ENCODE results near the gene GPR17.

The GPR17 gene, protein sequence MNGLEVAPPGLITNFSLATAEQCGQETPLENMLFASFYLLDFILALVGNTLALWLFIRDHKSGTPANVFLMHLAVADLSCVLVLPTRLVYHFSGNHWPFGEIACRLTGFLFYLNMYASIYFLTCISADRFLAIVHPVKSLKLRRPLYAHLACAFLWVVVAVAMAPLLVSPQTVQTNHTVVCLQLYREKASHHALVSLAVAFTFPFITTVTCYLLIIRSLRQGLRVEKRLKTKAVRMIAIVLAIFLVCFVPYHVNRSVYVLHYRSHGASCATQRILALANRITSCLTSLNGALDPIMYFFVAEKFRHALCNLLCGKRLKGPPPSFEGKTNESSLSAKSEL

GRCh38 chr2:127645395-127646291 lies at the start of gene GPR17:
Gene GPR17 (plus strand): TSS chr2:127646153. CDS start chr2:127650736, 4,583 bp downstream.
- in situ Hi-C loops (cut with HindIII; ENCODE audit: low sequenced_read_pairs) = no loop called here

DNA sequence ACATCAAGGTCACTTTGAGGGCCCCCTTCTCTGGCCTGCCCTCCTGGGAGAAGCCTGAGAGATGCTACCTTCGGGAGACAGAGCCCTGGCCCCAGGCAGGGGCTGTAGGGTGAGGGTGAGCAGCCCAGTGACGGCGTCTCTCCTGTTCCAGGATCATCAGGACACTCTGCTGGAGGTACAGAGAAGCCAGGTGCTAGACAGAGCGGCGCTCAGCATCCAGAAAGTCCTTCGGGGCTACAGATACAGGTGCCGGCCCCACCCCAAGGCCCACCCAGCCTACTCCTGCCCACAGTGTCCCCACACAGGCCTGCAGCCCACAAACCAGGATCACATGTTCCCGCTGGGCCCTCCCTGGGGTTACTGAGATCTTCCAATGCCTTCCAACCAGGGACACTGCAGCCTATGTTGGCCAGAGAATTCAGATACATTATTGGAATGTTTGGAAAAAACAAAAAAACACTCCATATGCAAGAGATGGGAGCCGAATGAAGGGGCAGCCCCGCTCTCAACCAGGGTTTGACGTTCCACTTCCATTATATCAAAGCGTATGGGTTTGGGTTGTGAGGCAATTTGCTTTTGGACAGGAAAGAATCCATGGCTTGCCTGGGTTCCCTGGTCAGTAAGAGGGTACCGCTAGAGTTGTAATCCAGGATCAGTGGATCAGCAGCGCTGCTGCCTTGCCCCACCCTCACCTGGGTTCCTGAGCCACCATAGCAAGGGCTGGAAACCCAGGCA lies 49.5 kb upstream of the GPR17 start:
- in situ Hi-C loops (cut with HindIII; ENCODE audit: low sequenced_read_pairs) = no loop called here

DNA sequence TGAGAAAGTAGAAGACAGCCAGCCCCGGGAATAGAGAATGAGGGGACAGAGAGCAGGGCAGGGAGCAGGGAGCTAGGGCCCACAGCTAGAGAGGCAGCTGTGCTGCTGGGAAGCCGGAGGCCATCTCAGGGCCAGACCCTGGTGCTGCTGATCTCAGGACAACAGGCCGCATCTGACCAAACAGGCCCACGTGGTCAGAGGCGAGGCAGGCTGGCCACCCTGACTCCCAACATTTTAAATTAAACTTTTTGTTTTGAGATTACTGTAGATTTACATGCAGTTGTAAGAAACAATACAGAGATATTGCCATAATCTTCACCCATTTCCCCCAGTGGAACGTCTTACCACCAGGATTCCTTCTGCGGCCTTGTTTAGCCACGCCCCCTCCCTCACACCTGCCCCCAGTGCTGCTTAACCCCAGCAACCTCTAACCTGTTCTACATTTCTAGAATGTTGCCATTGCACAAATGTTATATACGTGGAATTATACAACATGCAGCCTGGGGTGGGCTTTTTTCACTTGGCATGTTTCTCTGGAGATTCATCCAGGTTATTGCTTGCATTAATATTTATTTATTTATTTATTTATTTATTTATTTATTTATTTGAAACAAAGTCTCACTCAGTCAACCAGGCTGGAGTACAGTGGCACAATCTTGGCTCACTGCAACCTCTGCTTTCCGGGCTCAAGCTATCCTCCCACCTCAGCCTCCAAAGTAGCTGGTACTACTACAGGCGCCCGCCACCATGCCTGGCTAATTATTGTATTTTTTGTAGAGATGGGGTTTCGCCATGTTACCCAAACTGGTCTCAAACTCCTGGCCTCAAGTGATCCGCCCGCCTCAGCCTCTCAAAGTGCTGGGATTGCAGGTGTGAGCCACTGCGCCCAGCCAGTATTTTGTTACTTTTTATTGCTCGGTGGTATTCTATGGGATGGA lies 48.6 kb upstream of the GPR17 start:
- in situ Hi-C loops (cut with HindIII; ENCODE audit: low sequenced_read_pairs) = no loop called here

GRCh38 chr2:127597984-127598380 lies 48.0 kb upstream of the GPR17 start:
- in situ Hi-C loops (cut with HindIII; ENCODE audit: low sequenced_read_pairs) = no loop called here

- in situ Hi-C loops (cut with HindIII; ENCODE audit: low sequenced_read_pairs) = no loop called here
Observed at GRCh38 chr2:127598711-127599110, 47.2 kb upstream of the GPR17 start.

DNA sequence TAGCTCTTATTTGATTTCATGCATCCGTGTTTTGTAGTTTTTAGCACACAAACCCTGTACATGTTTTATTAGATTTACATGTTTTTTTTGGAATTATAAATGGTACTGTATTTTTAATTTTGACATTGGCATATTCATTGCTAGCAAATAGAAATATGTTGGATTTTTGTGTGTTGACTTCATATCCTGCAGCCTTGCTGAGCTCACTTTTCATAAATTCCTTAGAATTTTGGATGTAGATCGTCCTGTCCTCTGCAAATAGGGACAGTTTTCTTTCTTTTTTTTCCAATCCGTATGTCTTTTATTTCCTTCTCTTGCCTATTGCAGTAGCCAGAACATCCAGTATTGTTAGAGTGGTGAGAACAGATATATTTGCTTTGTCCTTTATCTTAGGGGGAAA lies 46.7 kb upstream of the GPR17 start:
- in situ Hi-C loops (cut with HindIII; ENCODE audit: low sequenced_read_pairs) = no loop called here

DNA sequence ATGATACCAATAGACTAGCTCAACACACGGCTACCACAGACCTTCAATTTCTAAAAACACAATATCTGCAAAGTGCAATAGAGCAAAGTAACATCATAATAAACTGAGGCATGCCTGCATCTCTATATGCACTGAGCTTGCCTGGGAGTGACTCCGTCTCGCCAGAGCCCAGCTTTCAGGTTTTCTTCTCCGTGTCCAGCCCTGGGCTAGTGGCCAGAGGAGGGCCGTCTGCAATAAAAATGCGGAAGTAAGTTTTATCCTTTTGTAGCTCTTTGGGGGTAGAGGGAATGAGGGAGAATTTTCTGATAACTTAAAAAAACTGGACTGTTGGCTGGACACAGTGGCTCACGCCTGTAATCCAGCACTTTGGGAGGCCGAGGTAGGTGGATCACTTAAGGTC lies 41.0 kb upstream of the GPR17 start:
- in situ Hi-C loops (cut with HindIII; ENCODE audit: low sequenced_read_pairs) = no loop called here

- in situ Hi-C loops (cut with HindIII; ENCODE audit: low sequenced_read_pairs) = no loop called here
Observed at GRCh38 chr2:127605691-127606263, 40.2 kb upstream of the GPR17 start.

DNA sequence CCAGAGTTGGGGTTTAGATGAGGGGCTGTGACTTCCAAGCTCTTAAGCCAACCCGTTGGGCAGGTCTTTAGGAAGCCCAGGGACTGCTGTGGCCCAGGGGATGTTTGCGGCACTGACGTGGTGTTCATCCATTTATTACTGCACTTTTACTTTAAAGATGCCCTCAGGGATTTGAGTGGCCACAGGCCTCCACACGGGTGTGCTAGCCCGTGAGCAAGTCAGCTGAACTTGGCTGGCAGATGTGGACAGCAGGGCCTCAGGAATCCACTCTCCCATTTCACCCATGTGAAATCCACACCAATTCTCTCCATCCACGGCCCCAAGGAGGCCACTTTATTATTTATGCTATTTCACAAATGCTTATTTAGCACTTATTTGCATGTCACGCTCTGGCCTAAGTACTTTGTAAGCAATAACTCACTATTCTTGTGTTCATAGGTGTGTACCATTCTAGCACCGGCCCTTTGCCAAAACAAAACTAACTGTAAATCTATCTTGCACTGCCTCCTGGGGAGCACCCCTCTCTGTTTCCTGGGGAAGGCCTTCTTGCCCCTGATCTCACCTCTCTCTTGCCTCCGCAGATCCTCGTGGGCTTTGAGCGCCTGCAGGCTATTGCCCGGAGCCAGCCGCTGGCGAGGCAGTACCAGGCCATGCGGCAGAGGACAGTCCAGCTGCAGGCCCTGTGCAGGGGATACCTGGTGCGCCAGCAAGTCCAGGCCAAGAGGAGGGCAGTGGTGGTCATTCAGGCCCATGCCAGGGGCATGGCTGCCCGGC lies 39.1 kb upstream of the GPR17 start:
- in situ Hi-C loops (cut with HindIII; ENCODE audit: low sequenced_read_pairs) = no loop called here

GRCh38 chr2:127607399-127607908 lies 38.5 kb upstream of the GPR17 start:
- in situ Hi-C loops (cut with HindIII; ENCODE audit: low sequenced_read_pairs) = no loop called here

DNA sequence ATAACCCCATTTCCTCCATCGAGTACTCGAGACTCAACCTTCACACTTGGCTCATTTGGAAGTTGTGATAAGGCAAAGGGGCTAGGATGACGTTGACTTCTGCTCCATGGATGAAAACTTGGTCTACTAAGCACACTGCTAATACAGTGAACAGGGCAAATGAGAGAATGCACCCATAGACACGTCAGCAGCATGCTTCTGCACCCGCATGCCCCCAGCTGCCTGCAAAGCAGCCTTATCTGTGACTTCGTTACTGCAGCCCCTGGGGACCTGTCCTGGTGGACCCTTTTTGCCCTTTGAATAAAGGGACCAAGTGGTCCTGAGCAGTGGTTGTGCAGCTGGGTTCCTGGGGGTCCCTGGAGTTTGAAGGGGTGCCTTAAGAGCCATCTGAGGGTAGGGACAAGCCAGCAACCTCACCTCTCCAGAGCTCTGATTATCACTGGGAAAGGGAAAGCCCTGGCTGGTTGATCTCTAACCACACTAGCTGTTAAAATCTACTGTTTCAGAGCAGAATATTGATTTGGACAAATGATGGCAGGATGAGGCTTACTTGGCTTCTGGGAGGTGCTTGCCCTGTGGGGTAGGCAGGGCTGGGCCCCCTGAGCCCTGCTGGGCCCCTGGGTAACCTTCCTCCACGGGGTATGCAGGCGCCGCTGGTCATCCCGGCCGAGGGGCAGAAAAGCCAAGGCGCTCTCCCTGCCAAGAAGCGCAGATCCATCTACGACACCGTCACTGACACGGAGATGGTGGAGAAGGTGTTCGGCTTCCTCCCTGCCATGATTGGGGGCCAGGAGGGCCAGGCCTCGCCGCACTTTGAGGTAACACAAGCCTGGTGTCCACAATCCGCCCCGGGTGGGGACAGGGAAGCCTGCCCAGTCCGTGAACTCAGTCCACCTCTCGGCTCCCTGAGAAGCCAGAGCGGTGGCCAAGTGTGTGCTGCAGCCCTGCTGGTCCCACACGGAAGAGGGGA lies 37.6 kb upstream of the GPR17 start:
- in situ Hi-C loops (cut with HindIII; ENCODE audit: low sequenced_read_pairs) = no loop called here

DNA sequence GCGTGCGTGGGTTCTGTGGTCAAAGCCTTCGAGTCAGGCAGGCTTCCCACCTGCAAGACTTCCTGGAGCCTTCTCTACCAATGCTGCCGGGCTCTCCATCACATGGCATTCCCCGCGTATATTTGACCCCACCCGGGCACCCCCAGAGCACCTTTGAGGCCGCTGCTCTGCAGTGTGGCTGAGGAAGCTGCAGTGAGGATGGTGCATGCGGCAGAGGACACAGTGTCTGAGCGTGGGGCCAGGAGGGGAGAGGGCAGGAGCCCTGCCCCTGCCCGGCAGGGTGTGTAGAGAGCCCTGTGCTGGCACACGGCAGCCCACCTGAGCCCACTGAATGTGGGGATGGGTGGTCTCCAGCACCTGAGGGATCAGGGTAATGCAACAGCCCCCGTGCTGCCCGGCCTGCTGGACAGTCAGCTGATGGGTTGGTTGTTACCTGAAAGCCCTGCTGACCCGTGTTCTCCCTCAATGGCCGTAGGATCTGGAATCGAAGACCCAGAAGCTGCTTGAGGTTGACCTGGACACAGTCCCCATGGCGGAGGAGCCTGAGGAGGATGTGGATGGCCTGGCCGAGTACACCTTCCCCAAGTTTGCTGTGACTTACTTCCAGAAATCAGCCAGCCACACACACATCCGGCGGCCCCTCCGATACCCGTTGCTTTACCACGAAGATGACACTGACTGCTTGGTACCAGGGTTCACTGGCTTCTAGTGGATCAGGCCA lies 36.8 kb upstream of the GPR17 start:
- in situ Hi-C loops (cut with HindIII; ENCODE audit: low sequenced_read_pairs) = no loop called here

GRCh38 chr2:127609818-127610217 lies 36.1 kb upstream of the GPR17 start:
- in situ Hi-C loops (cut with HindIII; ENCODE audit: low sequenced_read_pairs) = no loop called here

DNA sequence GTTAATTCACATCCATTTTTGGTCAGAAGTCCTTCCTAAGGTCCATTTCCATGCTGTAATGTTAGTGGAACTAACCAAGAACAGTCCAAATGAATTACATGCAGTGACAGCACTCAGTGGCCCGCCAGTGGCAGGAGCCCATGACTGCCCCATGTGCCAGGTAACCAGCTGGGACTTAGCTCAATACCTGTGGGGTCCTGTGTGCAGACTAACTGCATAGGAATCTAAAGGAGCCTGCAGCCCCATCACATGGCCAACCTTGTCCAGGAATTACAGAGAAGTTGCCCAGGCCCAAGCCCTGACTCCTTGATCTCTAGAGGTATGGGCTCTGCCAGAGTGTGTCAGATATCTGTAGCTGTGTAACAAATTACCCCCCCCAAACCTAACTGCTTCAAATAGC lies 35.4 kb upstream of the GPR17 start:
- in situ Hi-C loops (cut with HindIII; ENCODE audit: low sequenced_read_pairs) = no loop called here

DNA sequence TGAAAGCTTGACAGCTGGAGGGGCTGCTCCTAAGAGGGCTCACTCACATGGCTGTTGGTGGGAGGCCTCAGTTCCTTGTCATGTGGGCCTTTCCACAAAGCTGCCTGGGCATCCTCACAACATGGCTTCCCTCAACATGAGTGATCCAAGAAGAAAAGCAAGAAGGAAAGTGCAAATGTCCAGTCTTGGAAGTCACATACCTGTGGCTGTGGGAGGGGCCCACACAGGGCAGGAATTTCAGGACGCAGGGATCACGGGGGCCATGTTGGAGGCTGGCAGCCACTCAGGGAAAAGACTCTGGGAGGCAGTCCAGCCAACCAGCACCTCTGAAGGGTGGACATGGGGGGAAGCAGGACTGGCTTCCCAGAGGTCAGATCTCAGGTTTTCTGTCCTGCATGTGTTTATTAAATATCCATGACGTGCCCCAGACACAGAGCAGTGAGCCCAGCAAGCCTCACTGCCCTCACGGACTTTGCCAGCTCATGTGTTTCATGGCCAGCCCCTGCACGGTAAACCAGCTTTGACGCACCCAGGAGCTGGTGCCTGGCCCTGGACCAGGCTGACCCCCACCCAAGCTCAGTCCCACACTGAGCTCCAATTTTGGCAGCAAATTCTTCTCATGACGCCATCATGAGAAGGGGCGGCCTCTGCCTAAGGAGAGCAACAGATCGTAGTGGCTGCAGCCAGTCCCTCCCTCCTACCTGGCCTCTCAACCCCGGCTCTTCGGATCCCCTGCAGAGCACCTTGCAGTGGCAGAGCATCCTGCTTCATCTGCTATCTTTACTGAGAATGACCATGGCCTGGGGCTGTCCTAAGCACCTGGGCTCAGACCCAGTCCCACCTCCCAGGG lies 34.7 kb upstream of the GPR17 start:
- in situ Hi-C loops (cut with HindIII; ENCODE audit: low sequenced_read_pairs) = no loop called here

GRCh38 chr2:127612111-127612822 lies 33.7 kb upstream of the GPR17 start:
- in situ Hi-C loops (cut with HindIII; ENCODE audit: low sequenced_read_pairs) = no loop called here
